HG03354 (cell line): ENCODE data around the gene GRK3.
"Not testable (repeated sequence)": the region's sequence is repeated elsewhere in the genome, so short reads cannot be mapped to it uniquely, and the experiment has no call there.

ENCODE experiments used
- ATAC-seq: cut with Tn5 transposase; IDR thresholded peaks from one replicate; pipeline ENCODE4 v1.9.1; 2021; ENCODE audit warnings: mild to moderate bottlenecking; ENCODE audit not compliant: unreplicated experiment, poor library complexity, severe bottlenecking

GRK3 gene

GRCh38 chr22:25564320-25564978, at the start of gene GRK3:
Gene GRK3 (plus strand): TSS chr22:25564675. CDS start chr22:25565041, 366 bp downstream.
- peak; percentile 40 for ATAC-seq

- no peak for ATAC-seq
These were observed 46.3 kb upstream of the GRK3 start for GRCh38 chr22:25518000-25518663.

- no peak for ATAC-seq
These were observed 39.1 kb upstream of the GRK3 start for GRCh38 chr22:25525376-25525775.

DNA sequence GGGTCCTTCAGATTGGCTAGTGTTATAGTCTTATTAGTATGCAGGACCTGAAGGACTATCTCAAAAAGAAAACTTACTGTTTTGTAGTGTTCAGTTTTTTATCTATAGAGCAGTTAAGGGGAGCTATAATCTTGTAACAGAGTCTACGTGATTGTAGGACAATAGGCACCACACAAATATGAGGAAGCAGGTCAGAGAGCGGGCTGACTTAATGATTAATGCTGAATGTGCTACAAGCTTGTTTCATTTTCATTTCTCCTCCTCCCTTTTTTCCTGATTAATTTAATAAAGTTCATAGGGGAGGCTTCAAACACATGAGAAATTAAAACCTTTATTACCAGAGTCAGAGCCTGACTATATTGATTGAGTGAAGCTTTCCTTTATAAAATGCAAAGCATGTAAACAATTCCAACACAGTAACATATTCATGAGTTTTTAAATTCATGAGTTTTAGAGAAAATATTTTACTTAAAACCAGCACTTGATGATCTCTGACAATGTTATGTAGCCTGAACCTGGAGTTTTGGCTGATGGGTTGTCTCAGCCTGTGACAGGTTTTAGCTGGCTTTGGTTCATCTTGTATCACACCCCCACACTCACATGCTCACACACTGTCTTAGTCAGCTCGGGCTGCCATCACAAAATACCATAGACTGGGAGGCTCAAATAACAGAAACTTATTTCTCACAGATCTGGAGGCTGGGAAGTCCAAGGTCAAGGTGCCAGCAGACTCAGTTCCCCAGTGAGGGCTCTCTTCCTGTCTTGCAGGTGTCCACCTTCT, 38.5 kb upstream of the GRK3 start:
- ATAC-seq, result not testable (repeated sequence)

DNA sequence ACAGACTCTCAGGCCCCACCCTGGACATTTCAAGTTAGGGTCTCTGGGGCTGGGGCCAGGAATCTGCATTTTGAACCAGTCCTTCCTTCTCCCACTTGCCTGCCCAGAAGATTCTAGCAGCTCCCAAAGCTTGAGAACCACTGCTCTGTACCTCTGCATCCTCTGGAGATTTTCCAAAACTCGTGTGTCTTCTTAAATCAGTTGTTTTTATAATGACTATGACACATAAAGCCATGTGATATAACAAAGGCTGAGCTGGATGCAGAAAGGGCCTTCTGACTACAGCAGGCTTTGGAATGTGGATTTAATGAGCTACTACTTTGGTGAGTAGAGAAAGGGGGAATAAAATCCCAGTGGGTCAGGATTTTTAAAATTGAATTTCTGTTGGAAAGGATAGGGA, 37.5 kb upstream of the GRK3 start:
- not testable (repeated sequence) for ATAC-seq

DNA sequence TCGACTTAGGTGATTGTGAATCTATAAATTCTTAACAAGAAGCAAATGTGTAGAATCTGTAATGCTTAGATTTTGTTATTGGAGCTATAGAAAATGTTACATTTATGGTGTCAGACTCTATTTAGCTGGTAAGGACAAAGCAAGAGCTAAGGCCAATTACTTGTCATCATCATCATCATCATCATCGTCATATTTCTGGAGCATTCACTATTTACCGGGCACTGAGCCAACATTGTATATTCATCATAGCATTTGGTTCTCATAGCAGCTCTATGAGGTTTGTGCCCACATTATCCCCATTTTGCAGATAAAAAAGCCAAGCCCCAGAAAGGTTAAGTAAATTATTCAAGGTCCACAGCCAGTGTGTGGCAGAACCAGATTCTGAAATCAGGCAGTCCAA, 36.4 kb upstream of the GRK3 start:
- ATAC-seq, result not testable (repeated sequence)

- ATAC-seq, result not testable (repeated sequence)
These were observed 35.4 kb upstream of the GRK3 start for GRCh38 chr22:25529059-25529458.

- ATAC-seq, result not testable (repeated sequence)
These were observed 34.8 kb upstream of the GRK3 start for GRCh38 chr22:25529541-25530137.

DNA sequence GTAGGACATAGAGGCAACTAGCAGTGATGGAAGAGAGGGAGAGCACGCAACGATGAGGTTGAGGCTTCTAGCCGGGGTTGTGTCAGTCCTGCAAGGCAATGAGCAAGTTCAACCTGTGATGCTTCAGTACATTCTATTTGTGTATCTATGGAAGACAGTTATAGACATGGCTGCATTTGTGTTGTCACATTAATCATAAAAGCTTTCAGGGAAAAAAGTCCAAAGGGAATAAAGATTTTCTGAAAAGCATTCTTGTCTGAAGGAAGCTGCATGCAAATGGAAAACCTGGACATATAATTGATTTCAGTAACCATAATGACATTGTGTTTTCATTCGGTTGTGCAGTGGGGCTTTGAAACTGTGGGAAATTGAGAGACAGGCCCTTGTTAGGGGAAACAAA, 32.8 kb upstream of the GRK3 start:
- not testable (repeated sequence) for ATAC-seq

DNA sequence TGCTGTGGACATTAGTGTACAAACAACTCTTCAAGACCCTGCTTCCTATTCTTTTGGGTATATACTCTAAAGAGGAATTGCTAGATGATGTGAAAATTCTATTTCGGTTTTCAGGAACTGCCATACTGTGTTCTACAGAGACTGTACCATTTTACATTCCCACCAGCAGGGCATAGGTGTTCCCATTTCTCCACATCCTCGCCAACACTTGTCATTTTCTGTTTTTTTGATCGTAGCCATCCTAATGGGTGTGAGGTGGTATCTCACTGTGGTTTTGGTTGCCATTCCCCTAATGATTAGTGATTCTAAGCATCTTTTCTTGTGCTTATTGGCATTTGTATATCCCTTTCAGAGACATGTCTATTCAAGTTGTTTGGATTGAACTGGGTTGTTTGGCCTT, 29.8 kb upstream of the GRK3 start:
- ATAC-seq, result no peak

DNA sequence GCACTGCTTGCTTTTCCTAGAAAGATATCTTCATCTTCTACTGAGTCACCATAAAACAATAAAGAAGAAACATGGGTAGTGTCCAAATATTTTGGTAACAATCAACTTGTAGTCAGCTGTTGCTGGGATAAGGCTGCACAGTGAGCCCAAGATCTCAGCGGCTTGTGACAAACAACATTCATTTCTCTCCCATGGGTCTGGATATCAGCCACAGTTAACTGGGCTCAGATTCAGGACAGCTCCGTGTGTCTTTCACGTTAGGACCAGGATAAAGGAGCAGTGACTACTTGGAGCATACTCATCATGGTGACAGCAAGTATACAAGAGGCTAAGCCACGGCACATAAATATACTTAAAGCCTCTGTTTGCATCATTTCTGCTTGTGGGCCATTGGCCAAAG, 27.9 kb upstream of the GRK3 start:
- no peak for ATAC-seq

DNA sequence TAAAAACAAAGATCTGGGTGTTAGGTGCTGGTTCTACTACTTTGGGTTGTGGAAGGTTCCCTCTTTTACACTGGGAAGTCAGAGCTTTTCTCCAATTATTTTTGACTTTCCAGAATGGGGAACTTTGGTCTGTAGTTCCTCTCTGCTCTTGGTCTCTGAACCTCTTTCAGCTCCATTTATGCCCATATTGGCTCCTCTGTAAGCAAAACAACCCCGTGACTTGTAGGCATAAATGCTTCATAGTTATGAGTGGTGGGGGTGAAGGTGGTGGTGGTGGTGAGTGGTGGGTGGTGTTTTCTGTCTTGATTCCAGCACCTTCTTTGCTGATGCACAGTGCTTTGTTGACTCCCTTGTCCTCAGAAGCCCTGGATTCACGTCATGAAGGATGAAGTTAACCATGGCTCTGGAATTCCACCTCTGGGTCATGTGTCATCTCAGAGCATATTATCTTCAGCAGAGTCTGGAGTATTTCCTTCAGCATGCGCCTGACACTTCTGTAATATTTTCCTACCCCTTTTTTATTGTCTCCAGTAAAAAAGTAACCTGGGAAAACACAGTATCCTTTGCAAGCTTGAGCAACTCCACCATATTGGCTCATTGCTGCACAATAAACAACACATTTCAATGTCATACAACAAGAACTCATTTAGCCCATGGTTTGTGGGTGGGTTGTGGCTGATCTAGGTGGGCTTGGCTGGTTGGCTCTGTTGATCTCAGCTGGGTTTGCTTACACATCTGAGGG, 24.1 kb upstream of the GRK3 start:
- no peak for ATAC-seq

DNA sequence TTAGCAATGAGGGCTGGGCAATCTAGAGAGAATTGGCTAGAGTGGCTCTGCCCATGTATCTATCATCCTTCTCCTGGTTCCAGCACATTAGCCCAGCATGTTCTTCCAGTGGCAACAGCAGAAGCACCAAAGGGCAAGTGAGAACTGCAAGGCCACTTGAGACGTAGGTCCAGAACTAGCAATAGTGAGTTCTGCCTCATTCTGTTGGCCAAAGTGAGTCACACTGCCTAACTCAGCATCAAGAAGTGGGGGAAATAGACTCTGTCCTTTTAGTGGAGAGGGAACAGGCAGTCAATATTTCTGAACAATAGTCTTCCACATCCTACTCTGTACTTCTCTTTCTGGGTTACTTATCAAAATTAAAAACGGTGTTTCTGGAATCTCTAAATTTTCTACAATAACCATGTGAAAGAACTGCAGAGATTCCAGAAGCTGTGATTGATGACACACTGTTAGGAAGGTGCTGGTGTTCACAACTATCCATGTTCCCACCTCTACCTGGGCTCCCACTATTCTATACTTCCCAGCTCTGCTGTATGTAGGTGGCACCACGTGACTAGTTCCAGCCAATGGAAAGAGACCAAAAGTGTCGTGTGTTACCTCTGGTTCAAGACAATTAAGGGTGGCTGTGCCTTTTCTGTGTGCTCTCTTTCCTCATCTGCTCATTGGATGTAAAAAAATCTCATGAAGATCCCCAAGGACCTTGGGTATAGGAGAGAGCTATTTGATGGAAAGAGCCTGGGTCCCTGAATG, 23.4 kb upstream of the GRK3 start:
- ATAC-seq, result no peak

- no peak for ATAC-seq
These were observed 22.3 kb upstream of the GRK3 start for GRCh38 chr22:25542191-25542590.

GRCh38 chr22:25542720-25543402, 21.6 kb upstream of the GRK3 start:
- no peak for ATAC-seq

GRCh38 chr22:25545146-25545545, 19.3 kb upstream of the GRK3 start:
- ATAC-seq, result no peak

DNA sequence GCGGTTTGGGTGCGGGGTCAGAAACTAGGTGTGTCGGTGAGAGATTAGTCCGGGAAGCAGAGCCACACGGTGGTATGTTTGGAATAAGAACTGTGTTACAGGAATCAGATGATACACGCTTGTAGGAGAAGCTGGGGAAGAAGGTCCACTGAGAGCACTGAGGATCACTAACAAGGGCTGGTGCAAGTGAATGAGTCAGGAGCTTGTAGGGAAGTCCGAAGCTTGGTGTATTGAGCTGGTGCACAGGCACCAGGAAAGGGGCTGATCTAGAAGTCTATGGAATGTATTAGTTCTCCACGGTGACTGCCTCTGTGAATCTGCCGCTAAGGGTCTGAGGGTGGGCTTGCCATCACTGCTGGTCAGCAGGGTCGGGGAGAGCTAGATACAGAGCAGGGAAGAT, 18.8 kb upstream of the GRK3 start:
- no peak for ATAC-seq

DNA sequence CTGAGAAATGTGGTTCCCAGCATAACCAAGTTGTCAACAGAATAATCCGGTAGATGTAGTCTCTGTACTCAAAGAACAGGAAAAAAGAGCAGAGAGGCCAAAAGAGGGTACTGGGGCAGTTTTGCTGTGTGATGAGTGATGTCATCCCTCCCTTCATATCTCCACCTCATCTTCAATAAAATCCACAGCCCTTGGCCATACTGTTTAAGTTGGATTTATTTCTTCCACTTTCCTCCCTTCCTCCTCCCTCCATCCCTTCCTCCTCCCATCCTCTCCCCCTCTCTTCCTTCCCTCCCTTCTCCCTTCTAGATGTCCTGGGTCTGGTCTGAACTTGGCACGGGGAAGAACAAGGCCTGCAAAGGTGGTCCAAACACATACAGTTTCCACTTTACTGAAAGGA, 18.2 kb upstream of the GRK3 start:
- no peak for ATAC-seq

DNA sequence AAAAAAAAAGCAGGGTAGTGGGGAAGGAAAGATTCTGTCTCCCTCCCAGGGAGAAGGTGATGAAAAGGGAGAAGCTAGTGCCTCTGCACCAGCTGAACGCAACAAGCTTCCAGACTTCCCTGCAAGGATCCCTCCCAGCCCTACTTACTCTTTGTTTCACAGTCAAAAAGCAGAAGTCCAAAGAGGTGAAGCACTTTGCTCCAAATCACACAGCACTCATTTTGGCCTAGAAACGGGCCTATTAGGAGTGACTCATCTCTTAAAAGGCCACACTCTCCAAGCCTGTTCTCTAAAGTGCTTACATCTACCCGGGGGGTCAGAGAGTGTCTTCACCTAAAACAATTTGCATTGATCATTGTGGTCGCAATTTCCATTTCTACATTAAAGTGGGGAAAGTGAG, 17.7 kb upstream of the GRK3 start:
- ATAC-seq, result no peak
